Stimulated activated CD4-positive, alpha-beta T cell treated with anti-CD3 and anti-CD28 coated beads, TNF-alpha, amount 100 ng/mL, for 4 hours (primary cell): Measurements from ENCODE around the gene MSI2.
A peak's percentile ranks its signal among the peaks of the same experiment; 100 is the strongest.

Experiments used
- DNase-seq, 3 experiments: peaks; one replicate each; pipeline ENCODE4 v3.0.0-alpha.2; 2020; ENCODE audit warnings: low read depth in 3 of 3

The MSI2 gene

DNA sequence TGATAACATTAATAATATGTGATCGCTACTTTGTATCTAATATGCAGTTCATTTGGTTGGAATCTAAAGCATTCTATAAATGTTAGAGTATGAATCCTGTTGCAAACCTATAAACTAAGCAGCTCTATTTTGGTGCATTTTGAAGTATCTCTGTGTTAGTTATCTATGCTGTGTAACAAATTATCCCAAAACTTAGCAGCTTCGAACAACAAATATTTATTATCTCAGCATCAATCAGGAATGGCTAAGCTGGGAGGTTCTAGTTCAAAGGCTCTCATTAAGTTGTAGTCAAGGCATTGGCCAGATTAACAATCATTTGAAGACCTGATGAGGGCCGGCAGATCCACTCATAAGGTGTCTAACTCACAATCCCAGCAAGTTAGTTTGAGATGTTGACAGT is 10.1 kb upstream of the MSI2 start:
- no peak for DNase-seq

DNA sequence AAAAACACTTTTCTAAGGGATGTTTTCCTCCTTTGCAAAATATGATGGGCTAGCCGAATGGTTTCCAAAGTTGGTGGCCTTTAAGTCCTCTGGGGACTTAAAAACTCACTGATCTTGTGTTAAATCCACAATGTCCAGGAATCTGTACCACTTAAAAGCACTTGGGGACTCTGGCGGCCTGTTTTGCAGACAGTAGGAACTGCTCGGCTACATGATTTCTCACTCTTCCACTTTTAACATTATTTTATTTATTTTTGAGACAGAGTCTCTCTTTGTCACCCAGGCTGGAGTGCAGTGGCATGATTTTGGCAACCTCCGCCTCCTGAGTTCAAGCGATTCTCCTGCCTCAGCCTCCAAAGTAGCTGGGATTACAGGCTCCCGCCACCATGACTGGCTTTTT is 9.1 kb upstream of the MSI2 start:
- DNase-seq, result no peak

DNA sequence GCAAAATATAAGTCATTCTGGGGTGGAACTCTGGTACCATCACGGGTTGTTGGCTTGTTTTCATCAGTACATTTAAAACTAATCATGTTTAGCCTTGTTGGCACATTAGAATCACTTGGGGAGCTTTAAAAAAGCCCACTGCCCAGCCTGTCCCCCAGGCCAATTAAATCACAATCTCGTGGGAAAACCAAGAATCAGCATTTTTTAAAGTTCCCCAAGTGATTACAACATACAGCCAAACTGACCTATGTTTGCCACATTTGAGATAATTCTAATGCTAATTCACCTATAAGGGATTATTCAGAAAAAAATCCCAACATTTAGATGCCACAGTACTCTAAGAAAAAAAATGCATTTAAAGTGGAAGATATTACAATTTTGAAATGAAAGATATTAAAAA is 8.4 kb upstream of the MSI2 start:
- no peak for DNase-seq

DNA sequence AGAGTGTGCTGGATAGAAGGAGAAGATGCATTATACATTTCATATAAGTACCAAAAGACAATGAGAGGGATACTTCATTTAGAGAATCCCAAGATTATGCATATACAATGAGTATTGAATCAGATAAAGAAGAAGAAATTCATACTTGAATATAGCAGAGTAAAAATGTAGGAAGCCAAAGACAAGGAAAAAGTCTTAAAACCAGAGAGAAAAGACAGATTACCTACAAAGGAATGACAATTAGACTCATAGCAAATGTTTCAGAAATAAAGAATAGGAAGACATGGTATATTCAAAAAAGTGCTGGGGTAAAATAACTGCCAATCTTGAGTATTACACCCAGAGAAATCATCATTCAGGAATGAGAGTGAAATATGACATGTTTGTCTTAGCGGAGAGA is 6.8 kb upstream of the MSI2 start:
- DNase-seq, result no peak

DNA sequence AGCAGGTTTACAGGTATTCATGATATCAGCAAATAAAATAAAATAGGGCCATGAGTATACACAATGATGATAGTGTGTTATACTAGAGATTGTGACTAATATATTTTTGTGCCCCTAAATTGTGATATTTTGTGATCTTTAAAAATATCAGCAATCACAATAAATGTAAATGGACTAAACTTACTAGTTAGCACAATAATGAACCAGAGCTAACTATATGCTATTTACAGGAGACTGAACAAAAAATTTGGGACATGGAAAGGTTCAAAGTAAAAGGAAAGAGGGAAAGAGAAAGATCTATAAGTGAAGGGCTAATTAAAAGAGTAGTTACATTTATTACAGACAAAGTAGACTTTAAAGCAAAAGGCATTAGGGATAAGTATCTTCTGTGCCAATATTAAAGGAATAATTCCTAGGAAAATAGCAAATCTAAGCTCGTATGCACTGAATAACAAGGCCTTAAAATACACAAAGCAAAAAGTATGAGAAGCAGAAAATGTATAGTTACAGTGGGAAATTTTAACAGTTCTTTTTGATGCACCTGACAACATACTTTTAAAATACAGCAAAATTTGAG is 5.0 kb upstream of the MSI2 start:
- no peak for DNase-seq

DNA sequence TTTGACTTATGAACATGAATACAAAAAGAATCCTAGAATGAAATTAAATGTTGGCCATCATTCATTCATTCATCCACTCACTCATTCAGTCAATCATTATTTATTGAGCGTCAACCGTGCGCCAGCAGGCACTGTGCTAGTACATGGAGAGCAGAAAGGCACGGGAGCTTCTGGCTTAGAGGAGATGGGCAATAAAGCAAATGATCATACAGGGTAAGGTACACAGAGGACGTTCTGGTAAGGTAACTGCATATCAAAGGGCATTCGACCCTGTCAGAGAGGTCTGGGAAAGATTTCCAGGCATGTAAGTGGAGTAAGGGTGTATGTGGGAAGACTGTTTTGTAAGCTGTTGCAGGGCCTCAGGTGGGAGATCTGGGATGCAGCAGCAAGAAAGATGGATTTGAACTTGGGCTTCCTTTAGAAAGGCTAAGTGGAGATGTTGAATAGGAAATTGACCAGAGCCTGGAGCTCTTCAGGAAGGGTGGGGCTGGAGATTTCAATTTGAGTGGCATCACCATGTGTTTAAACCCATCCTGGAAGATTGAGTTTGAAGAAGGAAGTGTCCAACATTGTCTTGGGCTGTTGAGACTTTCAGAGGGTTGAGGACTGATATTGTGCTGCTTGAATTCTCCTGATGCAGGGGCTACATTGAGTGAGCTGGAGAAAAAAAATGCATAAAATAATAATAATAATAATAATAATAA is 2.8 kb upstream of the MSI2 start:
- DNase-seq, result no peak

DNA sequence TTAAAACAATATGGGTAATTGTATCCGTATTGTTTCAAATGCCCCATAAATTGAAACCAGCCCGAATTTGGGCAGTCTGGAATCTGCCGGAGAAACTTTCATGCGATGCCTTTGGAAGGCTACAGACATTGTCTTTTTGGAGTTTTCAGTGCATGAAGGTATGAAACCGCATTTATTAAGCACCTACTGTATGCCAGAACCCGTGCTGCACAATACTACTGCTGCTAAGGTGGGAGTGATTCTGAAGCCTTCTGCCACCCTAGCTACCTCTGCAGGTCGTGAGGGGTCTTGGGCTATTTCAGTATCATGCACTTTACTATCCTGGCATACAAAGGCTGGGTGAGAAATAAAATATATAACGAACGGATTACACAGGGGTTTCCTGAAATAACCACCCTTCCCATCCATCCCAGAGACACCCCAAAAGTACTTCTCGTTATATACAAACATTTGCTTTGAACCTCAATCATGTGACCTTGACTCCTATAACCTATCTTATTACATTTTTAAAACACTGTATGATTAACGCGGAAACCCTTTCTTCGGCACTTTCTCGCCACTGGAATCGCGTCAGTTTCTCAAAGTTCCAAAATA is 1.0 kb upstream of the MSI2 start:
- no peak for DNase-seq

DNA sequence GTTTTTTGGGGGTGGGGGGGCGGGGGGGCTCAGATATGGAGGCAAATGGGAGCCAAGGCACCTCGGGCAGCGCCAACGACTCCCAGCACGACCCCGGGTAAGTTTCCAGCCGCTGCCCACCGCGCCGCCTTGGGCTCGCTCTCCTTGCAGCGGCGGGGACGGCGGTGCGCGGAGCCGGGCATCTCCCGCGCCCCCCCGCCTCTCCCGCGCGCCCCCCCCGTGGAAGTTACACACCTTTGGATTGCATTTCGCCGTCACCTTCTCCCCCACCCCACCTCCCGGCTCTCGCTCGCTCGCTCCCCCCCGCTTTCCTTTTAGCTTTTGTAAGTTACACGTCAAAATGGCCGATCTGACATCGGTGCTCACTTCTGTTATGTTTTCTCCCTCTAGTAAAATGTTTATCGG is 387 bp downstream of the MSI2 start:
- peak in 2 of 3 experiments; percentile 17 for DNase-seq

DNA sequence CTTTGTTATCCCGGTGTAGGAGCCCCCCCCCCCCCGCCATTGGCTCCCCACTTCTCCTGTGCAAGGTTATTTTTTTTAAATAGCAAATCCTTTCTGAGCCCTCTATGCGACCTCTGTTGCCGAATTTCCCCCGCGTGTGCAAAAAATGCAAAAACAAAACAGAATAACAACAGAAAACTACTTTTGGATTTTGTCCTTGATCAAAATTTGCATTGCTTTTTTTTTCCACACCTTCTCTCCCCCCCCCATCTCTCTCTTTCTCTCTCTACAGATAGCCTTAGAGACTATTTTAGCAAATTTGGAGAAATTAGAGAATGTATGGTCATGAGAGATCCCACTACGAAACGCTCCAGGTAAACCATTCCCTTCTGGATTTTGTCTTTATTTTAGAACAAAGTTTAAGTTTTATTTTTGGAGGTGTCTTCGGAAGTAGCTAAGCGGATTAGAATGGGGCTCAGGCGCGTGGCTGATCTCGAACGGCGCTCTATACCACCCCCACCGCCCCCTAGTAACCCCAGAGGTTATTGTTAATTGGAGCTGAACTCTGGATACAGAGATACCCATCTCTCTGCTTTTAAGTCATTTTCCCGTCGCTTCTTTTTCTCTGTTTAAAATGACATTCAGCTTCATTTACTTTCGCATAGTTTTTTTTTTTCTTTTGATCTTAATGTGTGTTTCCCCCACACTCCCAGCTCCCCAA is 1.0 kb downstream of the MSI2 start:
- no peak for DNase-seq

DNA sequence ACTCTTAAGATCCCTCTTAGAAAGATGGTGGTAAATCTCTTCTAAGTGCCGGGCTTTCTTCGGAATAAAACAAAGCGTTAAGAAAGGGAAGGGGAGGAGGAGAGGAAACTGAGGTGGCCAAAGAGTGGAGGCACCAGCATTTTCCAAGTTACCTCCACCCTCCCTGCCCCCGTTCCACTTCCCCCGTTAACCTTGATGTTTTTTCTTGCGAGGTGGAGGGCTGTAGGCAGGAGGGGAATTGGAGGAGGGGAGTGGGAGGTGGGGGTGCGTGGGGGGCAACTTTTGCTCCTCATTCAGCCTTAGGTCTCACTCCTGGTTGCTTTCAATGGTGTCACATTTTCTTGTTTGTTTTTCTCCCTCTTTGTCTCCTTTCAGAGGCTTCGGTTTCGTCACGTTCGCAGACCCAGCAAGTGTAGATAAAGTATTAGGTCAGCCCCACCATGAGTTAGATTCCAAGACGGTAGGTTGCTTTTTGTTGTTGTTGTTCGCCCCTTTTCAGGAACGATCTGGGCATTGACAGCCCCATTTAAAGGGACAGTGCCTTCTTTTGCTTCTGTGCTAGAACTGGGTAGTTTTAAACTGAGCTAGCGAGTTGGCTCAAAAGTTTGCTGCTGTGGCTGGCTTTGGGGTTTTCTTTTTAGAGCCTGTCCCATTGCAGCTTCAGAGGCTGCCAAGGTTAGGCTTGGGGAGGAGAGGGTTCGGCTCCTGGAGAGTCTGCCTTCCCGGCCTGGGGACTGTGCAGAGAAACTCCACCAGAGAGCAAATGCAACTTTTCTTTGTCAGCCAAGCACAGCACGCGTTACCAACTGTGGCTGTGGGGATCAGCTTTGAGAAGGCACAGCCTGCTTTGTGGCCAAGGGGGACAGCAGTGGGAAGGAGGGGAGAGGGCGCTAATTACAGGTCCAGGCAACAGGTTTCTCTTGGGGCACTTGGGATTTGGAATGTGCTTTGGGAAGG is 1.9 kb downstream of the MSI2 start:
- DNase-seq, result no peak

DNA sequence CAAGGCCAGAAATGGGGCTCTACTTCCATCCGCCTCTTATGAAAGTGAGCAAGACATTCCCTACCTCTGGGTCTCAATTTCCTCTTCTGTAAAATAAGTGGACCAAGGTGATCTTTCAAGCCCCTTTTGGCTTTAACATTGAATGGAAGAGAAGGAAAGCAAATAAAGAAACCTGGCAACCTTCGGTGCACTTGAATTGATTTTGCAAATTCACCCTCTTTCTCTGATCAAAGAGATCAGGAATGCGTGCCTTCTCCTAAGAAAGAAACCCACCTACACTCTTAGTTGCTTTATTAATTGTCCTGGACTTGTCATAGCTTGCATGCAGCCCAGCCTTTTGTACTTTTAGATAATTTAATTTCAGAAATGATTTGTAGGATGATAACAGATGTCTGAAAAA is 3.0 kb downstream of the MSI2 start:
- DNase-seq, result no peak

DNA sequence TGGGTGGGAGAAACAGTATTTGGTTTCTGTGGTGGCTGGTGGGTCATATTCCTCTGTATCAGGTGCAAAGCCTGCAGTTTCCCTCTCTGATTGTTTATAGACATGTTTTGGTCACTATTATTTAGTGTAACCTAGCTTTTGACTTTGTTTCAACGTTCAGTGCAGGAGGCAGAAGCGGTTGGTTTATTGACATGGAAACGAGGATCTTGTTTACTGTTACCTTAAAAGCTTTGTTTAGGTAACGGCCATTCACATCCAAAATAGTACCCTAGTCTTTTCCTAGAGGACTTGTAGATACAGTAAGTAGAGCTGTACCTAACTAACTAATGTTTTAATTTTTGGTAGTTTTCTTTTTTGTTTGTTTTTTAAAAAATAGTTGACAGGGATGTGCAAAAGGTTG is 3.5 kb downstream of the MSI2 start:
- no peak for DNase-seq

DNA sequence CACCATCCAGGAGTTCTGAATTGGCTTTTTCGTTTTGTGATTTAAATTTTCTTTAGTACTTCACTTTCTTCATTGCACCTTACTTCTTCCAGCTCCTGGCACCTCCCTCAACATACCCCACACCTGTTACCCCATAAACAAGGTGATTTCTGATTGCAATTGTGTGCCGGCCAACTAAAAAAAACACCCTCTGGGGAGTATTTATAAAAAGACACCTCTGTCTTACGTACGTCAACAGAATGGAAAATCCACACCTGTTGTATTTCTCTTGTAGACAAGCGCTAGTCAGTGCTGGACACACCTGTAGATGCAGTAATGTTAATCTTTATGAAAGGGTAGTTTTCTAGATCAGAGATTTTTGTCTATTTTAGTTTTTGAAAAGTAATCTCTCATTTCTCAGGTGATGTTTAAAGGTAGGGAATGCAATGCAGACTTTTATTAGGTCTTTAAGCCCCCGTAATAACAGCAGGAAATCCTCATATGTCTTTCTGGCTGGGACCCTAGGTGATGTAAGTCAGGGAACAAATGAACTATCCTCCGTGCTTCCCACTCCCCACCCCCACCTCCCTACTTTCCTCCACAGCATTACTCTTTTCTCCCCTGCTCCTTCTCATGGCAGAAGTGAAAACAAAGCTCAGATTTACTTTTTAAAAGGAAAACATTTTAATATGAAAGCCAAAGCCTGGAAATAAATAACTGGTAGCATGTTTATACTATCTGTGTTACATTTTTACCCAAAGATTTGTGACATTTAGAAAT is 4.2 kb downstream of the MSI2 start:
- no peak for DNase-seq

DNA sequence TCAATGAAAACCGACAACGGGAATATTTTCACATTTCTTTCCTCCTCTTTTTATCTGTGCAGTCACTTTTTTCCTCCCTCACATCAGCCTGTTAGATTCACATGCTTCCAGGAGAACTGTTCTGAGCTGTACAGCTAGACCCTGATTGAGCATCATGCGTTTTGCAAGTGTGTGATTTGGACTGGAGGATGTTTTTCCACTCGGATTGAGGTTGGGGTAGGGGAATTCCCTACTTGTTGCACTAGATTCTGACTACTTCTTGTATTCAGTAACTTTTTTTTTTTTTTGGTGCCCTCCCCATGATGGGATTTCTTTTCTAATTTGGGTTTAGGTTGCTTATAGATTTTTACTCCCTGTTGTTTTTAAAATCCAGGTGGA is 4.8 kb downstream of the MSI2 start:
- no peak for DNase-seq

DNA sequence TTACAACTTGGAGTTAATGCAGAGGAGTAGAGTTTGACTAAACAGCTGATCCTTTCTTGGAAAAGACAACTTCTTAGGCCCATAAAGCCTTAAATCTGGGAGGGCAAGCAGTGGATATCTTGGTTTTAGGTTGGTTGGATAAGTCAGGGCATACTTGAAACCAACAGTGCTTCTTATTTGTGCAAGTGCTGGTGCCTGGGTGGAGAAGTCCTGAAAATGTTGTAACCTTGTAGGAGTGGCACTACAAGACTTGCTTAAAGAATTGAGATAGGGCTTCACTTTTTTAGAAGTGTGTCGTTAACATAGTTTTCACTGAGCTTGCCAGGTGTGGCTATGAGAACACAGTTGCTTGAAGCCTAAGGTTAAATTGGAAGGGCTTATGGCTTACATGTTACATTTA is 6.2 kb downstream of the MSI2 start:
- no peak for DNase-seq

DNA sequence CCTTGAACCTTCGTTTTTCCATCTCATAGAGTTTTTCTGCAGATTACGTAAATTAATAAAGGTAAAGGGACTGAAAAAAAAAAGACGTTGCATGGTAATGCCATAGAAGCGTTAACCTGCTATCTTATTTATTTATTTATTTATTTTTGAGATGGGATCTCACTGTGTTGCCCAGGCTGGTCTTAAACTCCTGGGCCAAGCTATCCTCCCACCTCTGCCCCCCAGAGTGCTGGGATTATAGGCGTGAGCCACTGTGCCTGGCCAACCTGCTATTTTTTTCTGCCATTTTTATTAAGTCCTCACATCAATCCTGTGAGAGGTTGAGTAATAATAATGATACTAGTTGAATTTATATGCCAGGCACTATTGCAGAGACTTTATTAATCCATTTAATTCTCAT is 7.9 kb downstream of the MSI2 start:
- DNase-seq, result no peak

DNA sequence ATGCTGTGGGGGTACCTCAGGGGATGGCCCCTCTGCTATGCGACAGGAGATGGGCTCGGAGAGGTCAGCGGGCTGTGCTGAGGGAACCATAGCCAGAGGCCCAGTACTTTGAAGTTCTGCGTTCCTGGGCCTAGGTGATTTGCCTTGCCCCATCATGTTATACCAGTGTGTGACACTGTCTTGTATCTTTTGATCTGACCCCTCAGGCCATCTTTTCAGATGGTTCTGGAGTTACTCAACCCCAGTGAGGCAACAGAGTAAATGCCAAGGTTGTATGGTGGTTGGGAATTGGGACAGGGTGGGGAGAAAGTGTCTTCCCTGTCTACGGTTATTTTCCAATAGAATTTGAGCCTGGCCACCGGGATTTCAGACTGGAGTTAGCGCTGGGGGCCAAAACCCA is 8.5 kb downstream of the MSI2 start:
- DNase-seq, result no peak

DNA sequence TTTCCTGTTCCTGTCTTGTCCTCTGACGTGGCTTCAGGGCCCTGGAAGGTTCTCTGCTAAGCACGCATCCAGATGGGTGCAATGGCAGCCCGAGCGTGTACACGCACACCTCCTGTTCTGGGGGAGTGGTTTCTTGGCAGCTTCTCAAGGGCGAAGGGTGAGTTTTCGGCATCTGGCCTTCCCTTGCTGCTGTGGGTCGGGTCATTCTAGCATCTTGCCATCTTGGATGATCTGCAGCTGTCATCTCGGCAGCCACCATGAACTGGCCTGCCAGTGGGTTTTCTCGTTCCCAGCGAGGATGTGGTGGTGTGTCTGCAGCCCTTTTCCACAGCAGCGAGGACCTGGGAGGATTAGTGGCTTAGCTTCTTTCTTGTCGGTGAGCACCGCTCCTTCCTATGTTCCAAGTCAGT is 10.6 kb downstream of the MSI2 start:
- DNase-seq, result no peak

DNA sequence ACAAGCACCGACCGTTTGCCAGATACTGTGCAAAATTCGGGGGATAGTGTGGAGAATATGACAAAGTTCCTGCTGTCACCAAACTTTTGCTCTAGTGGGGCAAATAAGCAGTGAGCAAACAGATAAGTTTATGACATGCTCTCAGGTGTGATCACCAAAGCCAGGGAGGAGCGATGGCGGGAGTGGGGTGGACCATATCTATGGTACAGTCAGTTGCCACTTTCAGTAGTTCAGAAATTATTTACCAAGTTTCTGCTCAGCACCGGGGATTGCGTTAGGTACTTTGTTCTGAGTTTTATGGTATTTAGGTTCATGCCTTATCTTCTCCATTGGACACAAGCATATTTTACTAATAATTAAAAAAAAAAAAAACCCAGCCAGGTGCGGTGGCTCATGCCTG is 11.9 kb downstream of the MSI2 start:
- no peak for DNase-seq

DNA sequence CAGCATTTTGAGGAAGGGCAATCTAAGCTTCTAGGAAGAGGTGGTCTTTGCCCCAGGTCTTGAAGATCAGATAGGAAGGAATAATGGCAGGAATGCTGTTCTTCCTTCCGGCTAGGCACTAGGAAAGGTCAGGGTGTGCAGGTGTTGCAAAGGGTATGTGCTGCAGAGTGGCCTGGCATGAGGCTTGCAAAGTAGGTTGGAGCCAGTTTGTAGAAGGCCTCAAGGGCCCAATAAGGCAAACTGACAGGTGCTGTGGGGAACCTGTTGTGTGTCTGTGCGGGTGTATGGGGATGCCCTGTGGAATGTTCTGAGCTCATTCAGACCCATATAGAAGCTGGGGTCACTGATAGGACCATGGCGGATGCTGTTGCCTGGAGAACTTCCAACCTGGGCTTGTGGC is 12.7 kb downstream of the MSI2 start:
- no peak for DNase-seq

DNA sequence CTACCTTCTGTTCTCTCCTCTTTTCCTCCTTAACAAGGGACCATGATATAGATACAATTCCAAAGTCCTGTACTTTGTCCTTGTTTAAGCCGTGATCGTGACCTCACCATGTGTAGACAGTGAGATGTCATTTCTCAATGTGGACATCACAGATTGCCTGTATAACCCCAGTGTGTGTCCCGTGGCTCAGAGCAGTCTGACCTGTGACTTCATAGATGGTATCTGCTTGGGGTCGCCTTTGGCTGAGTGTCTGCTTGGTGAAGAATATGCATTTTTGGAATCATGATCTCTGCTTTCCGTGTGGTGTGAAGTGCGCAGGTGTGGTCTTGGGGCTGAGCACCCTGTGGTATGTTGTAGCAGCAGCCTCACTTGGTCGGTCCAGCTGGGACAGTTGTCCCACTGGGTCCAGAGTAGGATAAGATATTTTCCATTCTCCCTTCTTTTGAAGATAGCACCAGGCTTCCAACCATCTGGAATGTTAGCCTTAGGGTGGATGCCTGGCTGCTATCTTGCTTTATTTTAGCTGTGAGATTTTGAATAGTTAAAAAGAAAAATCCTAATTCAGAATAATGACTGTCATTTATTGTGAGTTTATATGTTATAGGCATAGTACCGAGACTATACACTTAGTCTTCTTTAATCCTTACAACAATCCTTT is 13.4 kb downstream of the MSI2 start:
- DNase-seq, result no peak
